Lower leg skin (tissue), 3 donors: ENCODE measurements around the gene PDSS2.

Experiments
- CTCF ChIP-seq, 3 donors: fragments of 450-650 bp; IDR thresholded peaks; one replicate each; pipeline ENCODE4 v1.5.1; 2016; ENCODE audit warnings: antibody characterized with exemption in 3 of 3, mild to moderate bottlenecking in 3 of 3, moderate library complexity in 2 of 3
- POLR2A ChIP-seq, 2 donors: fragments of 450-650 bp; IDR thresholded peaks; one replicate each; pipeline ENCODE4 v1.6.1; 2016 to 2017; ENCODE audit warnings: antibody characterized with exemption in 2 of 2, mild to moderate bottlenecking in 1 of 2, moderate library complexity in 1 of 2

- no peak for TF ChIP-seq CTCF (IDR thresholded peaks at IDR 0.05)
- no peak for TF ChIP-seq POLR2A (IDR thresholded peaks at IDR 0.05)
Observed at GRCh38 chr6:107479089-107479690, 19.8 kb upstream of the PDSS2 start.
